ENCODE data around the gene BAZ2B.

- TF ChIP-seq CTCF (conservative IDR thresholded peaks at IDR 0.05) (no peak), ZFX (IDR thresholded peaks at IDR 0.05) (no peak)
Measured at GRCh38 chr2:159515441-159515840, 100.9 kb downstream of the BAZ2B start.

Measured in C4-2B (cell line).